G401 (cell line): Measurements from ENCODE around the gene GARNL3. TPM values are rescaled to one million over a fixed set of nuclear protein-coding genes. Genes with fewer than 3 reads are reported as not detected.

Experiments used
- total RNA-seq: library from RNA; depleted of rRNA; stranded (reverse); fragments of >200 nt; shearing (Covaris generic); gene quantifications from 2 replicates; pipeline ENCODE4 v1.2.3, GENCODE V29; 2014; rRNA removed

The GARNL3 gene
- total RNA-seq, 1 experiment from 2014 or later = 14.3 TPM

Other genes starting within 250 kb of the GARNL3 start
- gene ANGPTL2, start 142.1 kb upstream of the GARNL3 start, total RNA-seq = 10.3 and 24.4 TPM in 2 replicates
- gene SLC2A8, start 132.4 kb downstream of the GARNL3 start, total RNA-seq = 32.7 and 33.0 TPM in 2 replicates
- gene ZNF79, start 159.6 kb downstream of the GARNL3 start, total RNA-seq = 4.8 and 8.8 TPM in 2 replicates
- gene RPL12, start 186.6 kb downstream of the GARNL3 start, total RNA-seq = 1,861 and 2,468 TPM in 2 replicates
- gene LRSAM1, start 186.7 kb downstream of the GARNL3 start, total RNA-seq = 20.0 and 20.7 TPM in 2 replicates